SJSA1 (cell line): ENCODE measurements around the gene EMP3. TPM values are rescaled to one million over a fixed set of nuclear protein-coding genes. Genes with fewer than 3 reads are reported as not detected.
A peak's percentile ranks its signal among the peaks of the same experiment; 100 is the strongest.
"Not testable (repeated sequence)": the region's sequence is repeated elsewhere in the genome, so short reads cannot be mapped to it uniquely, and the experiment has no call there.

ENCODE experiments used
- DNase-seq, 2 experiments: peaks; one replicate each; pipeline ENCODE4 v3.0.0-alpha.2; 2015 to 2020; ENCODE audit warnings: low spot score in 2 of 2, low read depth in 1 of 2
- H3K27ac ChIP-seq: fragments of 250-450 bp; sonication (Bioruptor Pico); 2 replicates; pipeline ENCODE4 v1.5.1; 2020; ENCODE audit warnings: mild to moderate bottlenecking, moderate library complexity
- H3K27me3 ChIP-seq: fragments of 250-450 bp; sonication (Bioruptor Pico); replicated peaks from 2 replicates; pipeline ENCODE4 v1.5.1; 2020; ENCODE audit warnings: mild to moderate bottlenecking, moderate library complexity
- H3K36me3 ChIP-seq: fragments of 250-450 bp; sonication (Bioruptor Pico); 2 replicates; pipeline ENCODE4 v1.5.1; 2020; ENCODE audit warnings: mild to moderate bottlenecking
- H3K4me1 ChIP-seq: fragments of 250-450 bp; sonication (Bioruptor Pico); replicated peaks from 2 replicates; pipeline ENCODE4 v1.6.1; 2021; ENCODE audit warnings: mild to moderate bottlenecking
- H3K4me3 ChIP-seq: fragments of 250-450 bp; sonication (Bioruptor Pico); 2 replicates; pipeline ENCODE4 v1.5.1; 2020; ENCODE audit warnings: mild to moderate bottlenecking
- H3K9me3 ChIP-seq: fragments of 250-450 bp; sonication (Bioruptor Pico); replicated peaks from 2 replicates; pipeline ENCODE4 v1.5.1; 2020; ENCODE audit warnings: mild to moderate bottlenecking
- total RNA-seq: library from RNA; depleted of rRNA; stranded (reverse); fragments of >200 nt; shearing (Covaris generic); gene quantifications from 2 replicates; pipeline ENCODE4 v1.2.3, GENCODE V29; 2014

The EMP3 gene
- total RNA-seq, 1 experiment from 2014 or later = 62.2 TPM

DNA sequence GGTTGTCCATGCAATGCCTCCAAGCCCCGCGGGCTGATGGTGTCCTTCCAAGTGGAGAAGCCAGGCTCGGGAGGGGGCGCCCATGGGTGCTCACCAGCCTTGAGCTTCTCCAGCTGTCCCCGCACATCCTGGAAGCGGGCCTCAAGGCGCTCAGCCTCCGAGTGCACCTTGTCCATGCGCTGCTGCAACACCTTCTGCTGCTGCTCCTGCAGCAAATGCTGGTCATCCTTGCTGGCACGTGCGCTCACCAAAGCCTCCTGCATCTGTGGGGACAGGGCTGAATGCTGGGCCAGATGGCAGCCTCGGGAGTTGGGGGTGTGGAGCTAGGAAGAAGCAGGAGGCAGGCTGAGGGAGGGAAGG lies 22.8 kb upstream of the EMP3 start:
- Histone ChIP-seq H3K27ac (no peak overlapping the region), H3K4me1 (no peaks in the 10 kb centered on the region), H3K27me3 (no peaks in the 10 kb centered on the region; the same call in 1 of the 2 replicates), H3K4me3 (no peak overlapping the region), H3K9me3 (no peaks in the 10 kb centered on the region), H3K36me3 (no peaks in the 10 kb centered on the region)
- DNase-seq = no peak

DNA sequence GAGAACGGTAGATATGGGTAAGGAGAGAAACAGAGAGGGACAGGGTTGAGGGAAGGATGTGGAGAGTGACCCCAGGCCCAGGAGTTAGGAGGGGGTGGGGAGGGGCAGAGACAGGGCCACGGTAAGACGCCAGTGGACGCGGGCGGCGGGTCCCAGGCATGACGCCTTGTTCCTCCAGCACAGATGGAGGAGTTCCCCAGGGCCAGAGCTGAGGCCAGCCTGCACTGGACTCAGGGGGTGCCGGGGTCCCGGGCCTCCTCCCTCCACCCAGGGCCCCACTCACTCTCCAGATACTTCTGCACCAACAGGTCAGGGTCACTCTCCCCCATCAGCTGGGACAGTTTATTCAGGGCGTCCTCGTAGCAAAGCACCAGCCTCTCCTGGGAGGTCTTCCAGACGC lies 22.0 kb upstream of the EMP3 start:
- no peak for DNase-seq

DNA sequence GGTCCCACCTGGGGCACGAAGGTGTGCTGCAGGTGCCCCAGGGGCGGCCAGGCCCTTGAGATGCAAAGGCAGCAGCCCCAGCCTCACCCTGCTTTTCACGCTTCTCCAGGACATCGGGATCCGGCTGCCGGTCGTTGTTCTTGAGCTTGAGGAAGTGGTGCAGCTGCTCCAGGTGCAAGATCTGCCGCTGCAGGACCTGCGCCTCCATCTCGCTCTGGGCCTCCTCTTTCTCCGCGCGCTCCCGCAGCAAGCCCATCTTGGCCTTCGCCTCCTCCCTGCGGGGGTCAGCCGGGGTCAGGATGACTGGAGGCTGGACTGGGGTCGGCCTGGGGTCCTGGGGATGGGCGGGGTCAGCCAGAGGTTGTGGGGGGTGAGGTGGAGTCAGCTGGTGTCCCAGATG lies 21.5 kb upstream of the EMP3 start:
- no peak for DNase-seq
- Histone ChIP-seq H3K4me1 (no peaks in the 10 kb centered on the region), H3K27me3 (no peaks in the 10 kb centered on the region; the same call in 1 of the 2 replicates), H3K4me3 (no peak overlapping the region), H3K9me3 (no peaks in the 10 kb centered on the region), H3K27ac (no peak overlapping the region), H3K36me3 (no peaks in the 10 kb centered on the region)

More for the DNA sequence above, 22.0 kb upstream of the EMP3 start:
- H3K9me3 ChIP-seq = no peaks in the 10 kb centered on the region
- H3K36me3 ChIP-seq = no peaks in the 10 kb centered on the region
- no peak overlapping the region for H3K27ac ChIP-seq
- H3K27me3 ChIP-seq = no peaks in the 10 kb centered on the region; the same call in 1 of the 2 replicates
- no peaks in the 10 kb centered on the region for H3K4me1 ChIP-seq
- no peak overlapping the region for H3K4me3 ChIP-seq

DNA sequence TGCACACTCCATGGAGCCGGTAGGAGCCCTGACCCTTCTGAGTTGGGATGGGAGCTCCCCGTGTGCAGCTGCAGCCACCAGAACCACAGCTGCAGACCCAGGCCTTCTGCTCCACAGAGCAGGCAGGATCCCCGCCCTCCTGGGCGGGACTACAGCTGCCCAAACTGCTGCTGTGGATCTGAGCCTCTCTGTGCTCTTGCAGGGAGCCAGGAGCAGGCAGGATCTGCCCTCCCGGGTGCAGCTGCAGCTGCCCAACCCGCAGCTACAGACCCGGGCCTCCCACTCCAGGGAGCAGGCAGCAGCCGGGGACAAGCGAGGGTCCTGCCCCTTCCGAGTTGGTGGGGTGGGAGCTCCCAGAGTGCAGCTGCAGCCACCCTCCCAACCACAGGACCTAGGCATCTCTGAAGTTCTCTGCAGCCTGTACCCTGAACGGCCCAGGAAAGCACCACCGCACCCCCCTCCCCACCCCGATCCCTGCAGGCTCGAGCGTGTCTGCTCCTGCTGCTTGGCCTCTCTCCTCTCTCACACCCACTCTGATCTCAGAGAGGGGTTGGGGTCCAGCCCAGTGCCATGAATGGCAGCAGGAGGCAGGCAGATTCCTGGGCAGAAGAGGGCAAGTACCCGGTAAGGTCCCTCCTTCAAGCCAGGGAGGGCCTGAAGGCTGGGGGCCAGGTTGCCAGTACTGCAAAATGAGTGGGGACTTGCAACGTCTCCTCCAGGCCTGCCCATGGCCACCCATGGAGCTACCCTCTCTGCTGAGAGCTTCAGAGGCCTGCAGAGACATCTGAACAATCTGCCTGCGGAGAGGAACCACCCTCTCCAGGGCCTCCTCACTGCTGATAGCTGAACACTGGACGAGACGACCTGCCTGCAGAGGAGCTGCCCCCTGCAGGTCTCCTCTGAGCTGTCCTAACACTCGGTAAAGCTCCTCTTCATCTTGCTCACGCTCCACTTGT lies 16.4 kb upstream of the EMP3 start:
- no peaks in the 10 kb centered on the region; the same call in 1 of the 2 replicates for H3K27me3 ChIP-seq
- no peak for DNase-seq
- H3K36me3 ChIP-seq = no peaks in the 10 kb centered on the region
- H3K9me3 ChIP-seq = no peaks in the 10 kb centered on the region
- no peaks in the 10 kb centered on the region for H3K4me1 ChIP-seq
- H3K27ac ChIP-seq = no peak overlapping the region
- no peak overlapping the region for H3K4me3 ChIP-seq

DNA sequence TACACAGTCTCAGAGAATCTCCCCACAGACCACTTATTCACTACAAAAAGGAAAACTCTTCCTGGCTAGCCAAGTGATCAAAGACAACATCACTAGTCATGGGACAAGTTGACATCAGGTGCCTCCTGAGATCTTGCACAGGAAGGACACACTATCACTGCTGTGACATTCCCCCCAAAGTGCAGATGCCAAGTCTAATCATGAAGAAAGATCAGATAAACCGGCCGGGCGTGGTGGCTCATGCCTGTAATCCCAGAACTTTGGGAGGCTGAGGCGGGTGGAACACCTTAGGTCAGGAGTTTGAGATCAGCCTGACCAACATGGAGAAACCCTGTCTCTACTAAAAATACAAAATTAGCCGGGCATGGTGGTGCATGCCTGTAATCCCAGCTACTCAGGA lies 15.6 kb upstream of the EMP3 start:
- not testable (repeated sequence) for H3K4me3 ChIP-seq, H3K4me1 ChIP-seq, H3K27ac ChIP-seq, H3K27me3 ChIP-seq, H3K9me3 ChIP-seq, DNase-seq, H3K36me3 ChIP-seq

DNA sequence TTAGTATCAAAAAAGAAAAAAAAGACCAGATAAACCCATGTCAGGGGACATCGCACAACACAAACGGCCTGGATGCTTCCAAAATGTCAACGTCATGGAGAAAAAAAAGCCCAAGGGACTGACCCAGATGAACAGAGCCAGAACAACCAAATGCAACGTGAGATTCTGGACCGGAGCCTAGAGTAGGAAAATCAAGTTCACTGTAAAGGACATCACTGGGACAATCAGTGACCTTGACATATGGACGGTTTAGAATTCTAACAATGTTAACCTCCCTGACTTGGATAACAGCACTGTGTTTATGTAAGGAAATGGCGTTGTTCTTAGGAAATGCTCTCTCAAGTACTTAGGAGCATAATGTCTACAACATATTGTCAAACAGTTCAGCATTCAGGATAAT lies 15.1 kb upstream of the EMP3 start:
- Histone ChIP-seq H3K27me3 (no peaks in the 10 kb centered on the region), H3K4me1 (no peaks in the 10 kb centered on the region), H3K27ac (no peak overlapping the region), H3K36me3 (no peaks in the 10 kb centered on the region), H3K9me3 (no peaks in the 10 kb centered on the region), H3K4me3 (no peak overlapping the region)
- no peak for DNase-seq

DNA sequence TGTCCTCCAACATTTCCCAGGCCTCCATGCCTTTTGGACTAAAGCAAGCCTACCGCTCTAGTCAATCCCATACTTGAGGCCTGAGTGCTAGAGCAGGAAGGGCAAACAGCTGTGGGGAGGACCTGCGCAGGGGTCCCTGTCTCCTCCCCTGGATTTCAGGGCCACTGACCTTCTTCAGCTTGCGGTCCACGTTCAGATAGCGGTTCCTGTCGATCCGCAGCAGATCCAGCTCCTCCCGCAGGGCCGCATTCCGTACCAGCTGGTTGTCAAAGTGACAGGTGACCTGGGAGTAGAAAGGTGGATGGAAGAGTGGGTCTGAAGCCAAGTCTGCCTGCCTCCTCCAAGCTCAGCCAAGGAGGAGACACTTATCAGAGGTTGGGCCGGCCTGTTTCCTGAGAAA lies 14.0 kb upstream of the EMP3 start:
- no peak overlapping the region for H3K4me3 ChIP-seq
- H3K27ac ChIP-seq = no peak overlapping the region
- no peak for DNase-seq
- no peaks in the 10 kb centered on the region for H3K9me3 ChIP-seq
- no peaks in the 10 kb centered on the region for H3K4me1 ChIP-seq
- H3K27me3 ChIP-seq = no peaks in the 10 kb centered on the region
- no peaks in the 10 kb centered on the region for H3K36me3 ChIP-seq

DNA sequence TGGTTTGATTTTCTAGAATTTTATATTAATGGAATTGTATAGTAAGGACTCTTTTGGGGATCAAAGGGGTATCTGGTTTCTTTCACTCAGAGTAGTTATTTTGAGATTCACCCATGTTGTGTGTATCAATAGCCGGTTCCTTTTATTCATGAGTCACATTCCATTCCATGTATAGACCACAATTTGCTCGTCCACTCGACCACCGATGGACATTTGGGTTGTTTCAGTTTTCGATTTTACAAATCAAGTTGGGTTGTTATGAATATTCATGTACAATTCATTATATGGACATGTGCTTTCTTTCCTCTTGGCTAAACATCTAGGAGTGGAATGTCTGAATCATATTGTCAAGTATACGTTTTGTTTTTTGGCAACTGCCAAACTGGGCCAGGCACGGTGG lies 9.6 kb upstream of the EMP3 start:
- Histone ChIP-seq H3K27me3 (no peaks in the 10 kb centered on the region), H3K4me1 (peaks cover 12% of the 10 kb centered on the region), H3K36me3 (no peaks in the 10 kb centered on the region), H3K4me3 (no peak overlapping the region), H3K9me3 (no peaks in the 10 kb centered on the region), H3K27ac (no peak overlapping the region)
- DNase-seq = no peak

DNA sequence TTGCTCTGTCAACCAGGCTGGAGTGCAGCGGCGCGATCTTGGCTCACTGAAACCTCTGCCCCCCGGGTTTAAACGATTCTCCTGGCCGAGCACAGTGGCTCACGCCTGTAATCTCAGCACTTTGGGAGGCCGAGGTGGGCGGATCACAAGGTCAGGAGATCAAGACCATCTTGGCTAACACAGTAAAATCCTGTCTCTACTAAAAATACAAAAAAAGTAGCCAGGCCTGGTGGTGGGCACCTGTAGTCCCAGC lies 7.7 kb upstream of the EMP3 start:
- H3K9me3 ChIP-seq, DNase-seq, H3K4me3 ChIP-seq, H3K27me3 ChIP-seq, H3K27ac ChIP-seq, H3K36me3 ChIP-seq: not testable (repeated sequence)
- H3K4me1 ChIP-seq = peaks cover 28% of the 10 kb centered on the region

DNA sequence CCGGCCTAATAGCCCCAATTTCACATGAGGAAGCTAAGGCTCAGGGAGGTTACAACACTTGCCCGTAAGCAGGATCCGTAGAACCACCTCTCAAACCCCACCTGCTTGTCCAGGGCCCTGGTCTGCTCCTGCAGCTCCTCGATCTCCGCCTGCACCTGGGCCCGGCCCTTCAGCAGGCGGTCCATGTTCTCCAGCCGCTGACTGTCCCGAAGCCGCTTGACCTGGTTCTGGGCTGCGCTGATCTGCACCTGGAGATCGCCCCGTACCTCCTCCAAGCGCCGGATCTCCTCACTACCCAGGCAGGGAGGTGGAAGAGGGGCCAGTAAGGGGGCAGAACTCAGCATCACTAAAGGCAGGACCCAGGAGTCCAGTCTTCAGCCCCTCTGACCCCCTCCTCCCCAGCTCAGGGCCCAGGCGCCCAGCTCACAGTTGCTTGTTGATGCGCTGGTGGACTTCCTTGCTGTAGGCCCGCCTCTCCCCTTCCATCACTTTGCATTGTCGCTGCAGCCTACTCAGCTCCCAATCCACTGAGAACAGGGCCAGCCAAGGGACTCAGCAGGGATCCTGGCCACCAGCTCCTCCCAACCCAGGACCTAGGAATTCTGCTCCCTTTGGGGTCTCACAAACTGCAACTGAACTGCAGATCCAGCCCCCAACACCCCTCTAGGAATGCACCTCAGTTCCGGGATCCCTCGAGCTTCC lies 6.9 kb upstream of the EMP3 start:
- no peaks in the 10 kb centered on the region for H3K36me3 ChIP-seq
- H3K4me3 ChIP-seq = no peak overlapping the region

DNA sequence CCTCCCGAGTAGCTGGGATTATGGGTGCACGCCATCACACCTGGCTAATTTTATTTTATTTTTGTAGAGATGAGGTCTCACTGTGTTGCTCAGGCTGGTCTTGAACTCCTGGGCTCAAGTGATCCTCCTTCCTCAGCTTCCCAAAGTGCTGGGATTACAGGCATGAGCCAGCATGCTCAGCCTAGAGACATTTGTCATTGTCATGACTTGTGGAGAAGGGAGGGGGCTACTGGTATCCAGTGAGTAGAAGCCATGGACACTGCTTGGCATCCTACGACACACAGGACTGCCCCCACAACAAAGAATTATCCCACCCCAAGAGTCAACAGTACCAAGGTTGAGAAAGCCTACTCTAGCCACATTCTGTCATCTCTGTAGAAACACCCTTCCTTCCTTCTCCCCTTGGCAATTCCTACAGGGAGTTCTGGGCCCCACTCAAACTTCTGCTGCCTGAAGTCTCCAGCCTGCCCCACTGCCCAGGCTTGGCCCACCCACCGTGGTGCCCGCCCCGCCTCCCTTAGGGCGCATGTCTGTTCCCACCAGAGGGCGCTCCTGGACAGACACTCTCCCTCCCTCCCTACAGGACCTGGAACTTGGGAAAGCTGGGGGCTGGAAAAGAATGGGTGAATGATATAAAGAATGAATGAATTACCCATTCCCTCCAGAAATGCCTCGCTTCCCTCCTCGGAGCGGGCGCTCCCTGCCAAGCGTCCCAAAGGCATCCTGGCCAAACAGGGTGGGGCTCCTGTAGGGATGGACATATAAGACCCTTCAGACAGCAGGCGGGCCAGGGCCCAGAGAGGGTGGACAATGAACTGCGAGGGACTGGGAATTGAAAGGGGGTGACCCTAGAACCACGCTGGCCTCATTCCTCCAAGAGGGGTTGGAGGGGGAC lies 5.5 kb upstream of the EMP3 start:
- peak; percentile 81 to 93 for DNase-seq
- Histone ChIP-seq H3K27me3 (no peaks in the 10 kb centered on the region), H3K36me3 (no peaks in the 10 kb centered on the region), H3K9me3 (no peaks in the 10 kb centered on the region), H3K4me1 (peaks cover 43% of the 10 kb centered on the region), H3K27ac (no peak overlapping the region), H3K4me3 (no peak overlapping the region)

More for the DNA sequence above, 6.9 kb upstream of the EMP3 start:
- H3K4me1 ChIP-seq = peaks cover 33% of the 10 kb centered on the region
- H3K9me3 ChIP-seq = no peaks in the 10 kb centered on the region
- H3K27me3 ChIP-seq = no peaks in the 10 kb centered on the region
- no peak overlapping the region for H3K27ac ChIP-seq
- DNase-seq = no peak

DNA sequence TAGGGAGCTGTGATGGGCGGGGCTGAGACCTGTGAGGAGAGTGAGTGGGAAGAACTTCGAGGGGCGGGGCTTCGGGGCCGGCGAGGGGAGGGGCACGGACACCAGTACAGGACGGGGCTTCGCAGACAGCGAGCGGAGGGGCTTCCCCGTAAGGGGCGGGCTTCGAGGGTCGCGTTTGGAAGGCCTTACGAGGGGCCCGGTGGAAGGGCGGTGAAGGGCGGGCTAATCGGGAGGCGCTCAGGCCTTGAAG lies 4.1 kb upstream of the EMP3 start:
- Histone ChIP-seq H3K4me1 (peaks cover 49% of the 10 kb centered on the region), H3K4me3 (peak overlapping the region; percentile 43), H3K36me3 (peaks cover 2% of the 10 kb centered on the region), H3K27me3 (no peaks in the 10 kb centered on the region), H3K27ac (peak overlapping the region; percentile 91), H3K9me3 (no peaks in the 10 kb centered on the region)
- peak in 1 of 2 experiments; percentile 99 for DNase-seq

DNA sequence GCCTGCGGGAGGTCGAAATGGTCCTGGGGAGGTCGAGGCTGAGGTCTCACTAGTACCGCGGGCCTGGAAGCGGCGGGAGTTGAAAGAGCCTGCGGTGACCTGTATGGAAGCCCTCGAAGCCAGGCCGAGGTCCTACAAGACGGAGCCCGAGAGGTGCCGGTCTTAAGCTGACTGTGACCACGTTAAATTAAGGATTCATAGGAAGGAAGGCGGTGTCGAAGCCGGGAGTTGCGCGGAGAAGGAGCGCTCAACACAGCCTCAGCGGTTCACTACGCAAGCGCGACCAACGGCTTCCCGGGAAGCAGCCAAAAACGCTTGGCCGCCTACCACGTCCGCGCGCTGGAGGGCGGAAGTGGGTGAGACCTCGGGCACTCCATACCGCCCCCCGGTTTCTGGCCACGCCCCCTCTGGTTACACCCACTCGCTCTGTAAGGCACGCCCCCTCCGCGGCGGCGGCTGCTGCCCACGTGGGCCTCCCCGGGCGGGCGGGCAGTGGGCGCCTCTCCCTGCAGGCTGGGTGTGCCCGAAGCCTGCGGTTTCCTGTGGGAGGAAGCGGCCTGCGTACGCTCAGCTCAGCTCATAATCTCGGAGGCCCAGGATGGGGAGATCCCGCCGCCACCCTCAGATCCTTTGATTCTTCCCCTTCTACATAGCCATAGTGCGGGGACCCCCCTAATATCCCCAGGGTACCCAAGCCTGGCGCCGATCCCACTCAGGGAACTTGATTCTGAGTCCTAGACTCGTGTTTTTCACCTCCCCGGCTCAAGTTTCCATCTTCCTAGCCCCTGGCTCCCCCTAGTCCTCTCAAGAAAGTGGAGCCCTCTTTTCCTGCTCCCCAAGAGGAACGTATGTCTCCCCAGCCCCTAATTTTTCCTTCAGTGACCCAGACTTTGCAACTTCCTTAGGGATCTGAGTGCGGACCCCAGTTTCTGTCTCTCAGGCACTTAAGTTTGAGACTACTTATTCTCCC lies 3.4 kb upstream of the EMP3 start:
- Histone ChIP-seq H3K4me3 (peak overlapping the region; percentile 43), H3K9me3 (no peaks in the 10 kb centered on the region), H3K27ac (peak overlapping the region; percentile 91), H3K27me3 (no peaks in the 10 kb centered on the region), H3K36me3 (peaks cover 8% of the 10 kb centered on the region), H3K4me1 (peaks cover 56% of the 10 kb centered on the region)
- DNase-seq = peak; percentile 99
